HG03103 (cell line): ENCODE data around the gene ZDHHC17.
A peak's percentile ranks its signal among the peaks of the same experiment; 100 is the strongest.
"Not testable (repeated sequence)": the region's sequence is repeated elsewhere in the genome, so short reads cannot be mapped to it uniquely, and the experiment has no call there.

Experiments used
- ATAC-seq: cut with Tn5 transposase; IDR thresholded peaks from one replicate; pipeline ENCODE4 v1.9.1; 2021; ENCODE audit warnings: low read depth; ENCODE audit not compliant: unreplicated experiment

ZDHHC17 gene

DNA sequence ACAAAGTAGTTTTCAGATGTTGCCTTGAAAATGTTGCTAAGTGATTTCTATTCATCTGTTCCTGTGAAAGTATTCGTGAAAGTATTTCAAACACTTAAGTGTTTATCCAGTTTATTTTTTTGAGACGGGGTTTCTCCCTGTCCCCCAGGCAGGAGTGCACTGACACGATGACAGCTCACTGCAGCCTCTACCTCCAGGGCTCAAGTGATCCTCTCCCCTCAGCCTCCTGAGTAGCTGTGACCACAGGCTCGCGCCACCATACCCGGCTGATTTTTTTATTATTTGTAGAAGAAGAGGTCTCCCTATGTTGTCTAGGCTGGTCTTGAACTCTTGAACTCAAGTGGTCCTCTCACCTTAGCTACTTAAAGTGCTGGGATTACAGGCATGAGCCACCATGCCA is 1.7 kb downstream of the ZDHHC17 start:
- ATAC-seq, result no peak

DNA sequence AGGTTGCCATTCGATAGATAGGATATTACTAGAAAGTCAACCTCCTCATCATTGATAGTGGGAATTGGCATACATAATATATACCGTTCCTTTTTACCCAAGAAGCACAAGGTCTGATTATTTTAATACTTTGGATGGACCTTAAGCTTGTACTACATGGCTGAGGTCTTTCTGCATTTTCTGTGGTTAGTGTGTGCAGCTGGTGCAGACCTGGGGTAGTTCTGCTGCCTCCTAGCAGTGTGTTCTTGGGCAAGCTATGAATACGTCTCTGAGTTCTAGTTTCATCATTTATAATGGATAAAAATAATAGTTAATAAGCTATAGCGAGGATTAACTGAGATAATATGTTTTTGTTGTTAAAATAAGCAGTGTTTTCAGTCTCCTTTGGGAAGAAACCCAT is 2.2 kb downstream of the ZDHHC17 start:
- no peak for ATAC-seq

DNA sequence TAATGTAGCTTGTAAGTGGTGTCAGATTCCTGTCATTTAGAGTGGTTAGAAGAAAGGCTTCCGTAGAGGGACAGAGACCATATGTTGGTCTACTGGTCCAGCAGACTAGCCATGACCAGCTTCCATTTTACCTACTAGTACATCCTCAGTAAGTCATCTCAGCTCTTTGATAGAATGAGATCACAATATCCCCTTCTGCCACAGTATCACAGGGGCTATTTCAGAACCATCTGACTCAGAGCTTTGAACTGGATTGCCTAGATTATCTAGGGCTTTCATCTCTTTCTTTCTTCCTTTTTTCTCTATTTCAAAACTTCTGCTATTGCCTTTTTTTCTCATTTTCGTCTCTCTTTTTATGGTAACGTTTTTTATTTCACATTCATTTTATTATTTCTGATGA is 4.7 kb downstream of the ZDHHC17 start:
- ATAC-seq, result no peak

DNA sequence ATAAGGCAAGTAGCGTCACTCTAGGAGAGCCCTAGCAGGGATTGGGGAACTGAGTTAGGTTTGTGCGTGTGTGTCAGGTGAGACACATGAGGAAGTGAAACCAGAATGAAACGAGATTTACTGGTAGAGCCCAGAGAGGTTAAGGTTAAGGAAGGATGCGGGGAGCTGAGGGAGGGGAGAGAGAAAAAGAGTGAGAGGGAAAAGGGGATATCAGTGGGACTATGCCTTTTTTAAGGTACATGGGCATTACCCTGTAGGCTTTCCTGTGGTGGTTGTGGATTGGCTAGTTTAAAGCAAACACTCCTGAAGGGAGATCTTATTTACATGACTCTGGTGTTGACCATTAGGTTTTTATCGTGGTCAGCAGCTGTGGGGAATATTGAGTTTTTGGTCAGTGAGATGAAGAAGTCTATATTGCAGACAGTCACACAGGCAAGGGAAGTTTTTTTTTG is 13.9 kb downstream of the ZDHHC17 start:
- peak; percentile 99 for ATAC-seq

DNA sequence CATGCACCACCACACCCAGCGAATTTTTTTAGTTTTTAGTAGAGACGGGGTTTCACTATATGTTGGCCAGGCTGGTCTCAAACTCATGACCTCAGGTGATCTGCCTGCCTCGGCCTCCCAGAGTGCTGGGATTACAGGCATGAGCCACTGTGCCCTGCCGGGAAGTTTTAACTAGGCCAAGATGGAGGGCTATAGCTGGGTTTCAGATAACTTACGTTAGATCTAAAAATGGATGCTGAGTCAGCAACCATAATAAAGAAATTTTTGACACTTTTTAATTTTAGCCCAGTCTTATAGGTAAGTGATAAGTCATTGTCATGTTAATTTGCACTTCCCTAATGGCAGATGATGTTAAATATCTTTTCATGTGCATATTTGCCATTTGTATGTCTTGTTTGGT is 14.4 kb downstream of the ZDHHC17 start:
- ATAC-seq, result no peak

DNA sequence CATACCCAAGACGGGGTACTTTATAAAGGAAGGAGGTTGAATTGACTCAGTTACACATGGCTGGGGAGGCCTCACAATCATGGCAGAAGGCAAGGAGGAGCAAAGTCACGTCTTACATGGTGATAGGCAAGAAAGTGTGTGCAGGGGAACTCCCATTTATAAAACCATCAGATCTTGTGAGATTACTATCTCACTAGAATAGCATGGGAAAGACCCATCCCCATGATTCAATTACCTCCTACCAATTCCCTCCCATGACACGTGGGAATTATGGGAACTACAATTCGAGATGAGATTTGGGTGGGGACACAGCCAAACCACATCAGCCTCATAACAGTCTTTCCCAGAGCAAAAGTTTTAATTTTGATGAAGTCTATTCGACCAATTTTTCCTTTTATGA is 15.4 kb downstream of the ZDHHC17 start:
- not testable (repeated sequence) for ATAC-seq

DNA sequence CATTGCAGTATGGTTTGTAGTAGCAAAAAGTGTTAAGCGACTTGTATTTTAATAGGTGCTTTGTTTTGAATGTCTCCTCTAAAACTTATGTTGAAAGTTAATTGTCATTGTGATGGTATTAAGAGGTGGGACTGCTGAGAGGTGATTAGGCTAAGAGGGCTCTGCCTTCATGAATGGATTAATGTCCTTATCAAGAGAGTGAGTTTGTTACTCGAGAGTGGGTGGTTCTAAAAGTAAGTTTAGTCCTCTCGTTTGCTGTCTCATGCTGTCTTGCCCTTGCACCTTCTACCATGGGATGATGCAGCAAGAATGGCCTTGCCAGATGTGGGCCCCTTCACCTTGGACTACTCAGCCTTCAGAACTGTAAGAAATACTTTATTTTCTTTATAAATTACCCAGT is 17.4 kb downstream of the ZDHHC17 start:
- no peak for ATAC-seq

DNA sequence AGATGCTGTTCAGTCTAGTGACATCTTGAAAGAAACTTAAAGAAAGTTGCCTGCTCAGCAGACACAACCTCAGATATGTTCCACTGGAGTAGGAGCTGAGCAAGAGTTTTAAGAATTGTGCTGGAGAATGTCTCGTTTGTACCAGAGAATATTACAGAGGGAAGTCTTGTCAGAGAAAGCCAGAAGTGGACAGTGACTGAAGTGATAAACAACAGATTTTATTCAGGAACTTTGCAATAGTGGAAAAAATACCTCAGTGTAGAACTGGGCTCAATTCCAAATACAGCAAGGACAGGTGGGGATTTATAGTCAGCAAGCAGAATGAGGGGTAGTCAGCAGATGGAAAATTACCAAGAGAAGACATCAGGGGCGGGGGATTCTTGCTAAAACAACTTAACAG is 18.6 kb downstream of the ZDHHC17 start:
- ATAC-seq, result no peak

DNA sequence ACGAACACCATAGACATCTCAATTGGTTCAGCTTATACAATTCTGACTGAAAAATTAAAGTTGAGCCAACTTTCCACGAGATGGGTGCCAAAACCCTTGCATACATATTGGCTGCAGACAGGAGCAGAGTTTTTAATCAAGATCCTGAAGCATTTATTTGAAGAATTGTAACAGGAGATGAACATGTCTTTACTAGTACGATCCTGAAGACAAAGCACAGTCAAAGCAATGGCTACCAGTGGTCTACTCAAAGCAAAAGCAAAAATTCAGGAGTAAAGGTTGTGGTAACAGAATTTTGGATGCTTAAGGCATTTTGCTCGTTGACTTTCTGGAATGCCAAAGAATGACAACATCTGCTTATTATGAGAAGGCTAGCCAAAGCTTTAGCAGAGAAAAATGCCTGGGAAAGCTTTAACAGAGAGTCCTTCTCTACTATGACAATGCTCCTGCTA is 20.7 kb downstream of the ZDHHC17 start:
- ATAC-seq, result no peak

DNA sequence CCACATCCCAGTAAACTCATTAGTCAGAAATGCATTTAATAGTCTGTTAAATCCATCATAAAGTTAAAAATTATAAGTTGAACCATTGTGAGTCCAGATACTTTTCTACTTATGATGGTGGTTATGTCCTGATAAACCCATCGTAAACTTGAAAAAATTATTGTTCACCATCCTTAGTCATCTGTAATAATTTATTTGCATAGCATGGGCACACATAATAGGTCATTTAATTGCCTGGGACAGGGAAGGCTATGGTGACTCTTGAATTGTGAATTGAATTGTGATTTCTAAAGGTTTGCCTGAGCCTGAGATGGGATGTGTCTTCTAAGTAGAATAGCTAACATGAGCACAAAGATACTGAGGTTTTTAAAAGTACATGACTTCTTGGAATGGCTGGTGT is 21.5 kb downstream of the ZDHHC17 start:
- ATAC-seq, result no peak

DNA sequence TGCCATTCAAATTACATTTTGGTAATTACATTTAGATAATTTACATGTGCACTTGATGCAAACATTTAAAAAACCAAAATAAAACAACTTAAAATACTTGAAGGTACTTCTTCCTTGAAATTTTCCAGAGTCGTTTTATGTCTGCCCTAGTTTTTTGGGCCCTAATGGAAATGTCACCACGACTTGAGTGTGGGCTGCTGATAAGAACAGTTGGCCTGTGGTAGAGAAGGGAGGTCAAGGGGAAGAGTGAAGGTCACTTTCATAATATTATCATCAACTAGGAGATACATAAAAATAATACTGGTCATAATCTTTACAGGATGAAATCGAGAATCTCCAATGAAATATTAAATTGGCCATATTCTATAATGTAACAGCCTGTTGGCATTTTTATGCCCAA is 23.1 kb downstream of the ZDHHC17 start:
- no peak for ATAC-seq

DNA sequence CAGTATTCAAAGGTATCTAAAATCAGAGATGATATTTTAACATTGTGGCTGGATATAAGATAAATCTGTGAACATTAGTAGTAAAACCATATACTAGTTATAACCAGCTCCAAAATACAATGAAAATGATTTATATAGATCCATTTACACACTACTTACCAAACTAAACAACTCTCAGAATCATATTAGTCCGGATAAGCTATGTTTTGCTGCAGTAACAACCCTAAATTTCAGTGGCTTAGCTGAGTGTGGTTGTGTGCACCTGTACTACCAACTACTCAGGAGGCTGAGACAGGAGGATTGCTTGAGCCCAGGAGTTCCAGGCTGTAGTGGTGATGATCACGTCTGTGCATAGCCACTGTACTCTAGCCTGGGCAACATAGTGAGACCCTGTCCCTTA is 23.8 kb downstream of the ZDHHC17 start:
- ATAC-seq, result no peak

DNA sequence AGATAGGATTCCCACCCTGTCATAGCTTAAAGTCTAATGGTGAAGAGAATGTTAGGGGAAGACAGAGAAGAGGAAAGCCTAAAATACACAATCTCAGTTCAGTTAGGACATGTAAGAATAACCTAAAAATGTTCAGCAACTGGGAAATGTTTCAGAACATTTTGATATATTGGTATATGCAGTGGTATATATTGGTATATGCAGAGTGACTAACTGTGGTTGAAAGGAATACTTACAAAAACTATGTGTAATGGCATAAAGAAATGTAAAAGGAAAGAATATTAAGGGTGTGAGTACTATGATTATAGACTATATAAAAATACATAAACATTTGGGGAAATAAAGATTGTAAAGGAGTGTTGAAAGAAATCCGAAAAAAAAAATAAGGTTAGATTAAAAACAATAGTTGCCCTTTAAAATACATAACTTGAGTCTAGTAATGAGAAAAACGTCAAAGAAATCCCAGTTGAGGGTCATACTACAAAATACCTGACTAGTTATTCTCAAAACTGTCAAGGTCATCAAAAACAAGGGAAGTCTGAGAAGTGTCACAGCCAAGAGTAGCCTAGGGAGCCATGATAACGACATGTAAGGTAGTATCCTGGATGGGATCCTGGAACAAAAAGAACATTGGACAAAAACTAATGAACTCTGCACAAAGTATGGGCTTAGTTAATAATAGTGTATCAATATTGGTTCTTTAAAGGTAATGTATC is 25.6 kb downstream of the ZDHHC17 start:
- ATAC-seq, result no peak

DNA sequence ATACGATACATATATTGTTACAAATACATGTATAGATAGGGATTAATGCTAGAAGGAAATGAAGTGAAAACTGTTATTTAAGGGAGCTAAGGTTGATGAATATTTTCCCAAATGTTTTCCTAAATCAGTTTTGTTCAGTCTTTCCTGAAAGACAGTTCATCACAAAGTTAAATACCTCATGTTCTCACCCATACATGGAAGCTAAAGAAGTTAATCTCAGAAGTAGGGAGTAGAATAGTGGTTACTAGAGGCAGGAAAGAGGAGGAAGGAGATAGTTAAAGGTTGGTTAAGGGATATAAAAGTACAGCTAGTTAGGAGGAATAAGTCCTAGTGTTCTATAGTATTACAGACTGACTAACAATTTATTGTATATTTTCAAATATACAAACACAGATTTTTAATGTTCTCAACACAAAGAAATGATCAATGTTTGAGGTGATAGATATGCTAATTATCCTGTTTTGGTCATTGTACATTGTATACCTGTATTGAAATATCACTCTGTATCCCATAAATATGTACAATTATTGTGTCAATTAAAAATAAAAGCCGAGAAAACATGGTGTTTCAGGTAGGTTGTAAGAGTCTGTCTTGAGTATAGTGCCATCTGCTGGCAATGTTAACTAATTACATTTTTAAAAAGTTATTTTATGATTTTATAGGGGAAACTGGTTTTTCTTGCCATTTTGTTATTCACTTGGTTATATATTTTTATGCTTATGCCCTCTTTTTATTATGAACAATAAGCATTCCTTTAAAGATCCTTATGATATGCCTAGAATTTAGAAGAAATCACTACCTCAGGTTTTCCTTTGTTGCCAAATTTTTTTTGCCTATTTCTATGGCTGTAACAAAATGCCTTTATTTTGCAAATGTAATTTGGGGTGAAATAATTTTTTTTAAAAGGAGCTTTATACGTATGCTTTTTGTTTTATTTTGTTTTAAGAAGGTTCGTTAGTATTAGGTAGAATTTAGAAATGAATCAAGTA is 26.9 kb downstream of the ZDHHC17 start:
- ATAC-seq, result no peak

DNA sequence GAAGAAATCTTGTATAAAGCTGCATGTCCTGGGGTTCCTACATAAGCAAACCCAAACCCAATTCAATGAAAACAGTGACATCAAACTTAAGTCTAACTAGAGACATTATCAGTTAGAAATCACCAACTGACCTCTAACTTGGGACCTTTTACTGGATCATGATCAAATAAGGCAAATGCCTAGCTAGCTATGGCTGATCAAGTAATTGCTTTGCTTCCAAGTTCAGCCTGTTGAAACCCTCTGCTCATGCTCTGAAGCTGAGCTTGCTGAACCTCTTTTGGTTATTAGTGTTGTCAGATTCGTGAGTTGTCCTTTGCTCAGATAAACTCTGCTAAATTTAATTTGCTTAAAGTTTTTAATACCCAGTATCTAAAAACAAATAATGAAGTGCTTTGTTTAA is 28.9 kb downstream of the ZDHHC17 start:
- ATAC-seq, result no peak

DNA sequence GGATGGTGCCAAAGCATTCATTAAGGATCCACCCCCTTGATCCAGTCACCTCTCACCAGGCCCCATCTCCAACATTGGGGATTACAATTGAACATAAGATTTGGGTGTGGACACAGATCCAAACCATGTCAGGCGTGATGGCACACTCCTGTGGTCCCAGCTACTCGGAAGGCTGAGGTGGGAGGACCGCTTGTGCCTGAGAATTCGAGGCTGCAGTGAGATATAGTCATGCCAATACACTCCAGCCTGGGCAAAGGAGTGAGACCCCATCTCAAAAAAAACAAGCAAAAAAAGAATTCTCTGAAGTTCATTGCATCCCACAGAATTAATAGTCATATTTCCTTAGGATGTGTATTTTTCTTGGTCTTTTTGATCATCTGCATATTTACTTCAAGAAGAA is 34.9 kb downstream of the ZDHHC17 start:
- no peak for ATAC-seq

DNA sequence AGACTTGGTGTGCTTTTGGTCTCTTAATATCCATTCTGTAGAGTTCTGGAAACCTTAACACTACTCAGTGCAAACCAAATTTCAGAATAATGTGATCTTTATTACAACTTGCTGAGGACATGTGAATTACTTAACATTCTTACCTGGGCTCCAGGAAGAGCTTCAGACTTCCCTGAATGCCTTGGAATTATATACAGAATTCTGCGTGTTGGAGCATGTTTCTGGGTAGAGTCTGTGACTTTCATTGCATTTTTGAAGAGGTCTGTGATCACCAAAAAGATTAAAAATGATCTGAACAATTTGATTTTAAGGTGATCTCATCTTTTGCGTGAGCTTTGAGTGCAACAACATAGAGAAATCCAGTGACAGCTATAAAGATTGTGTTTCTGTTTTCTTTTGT is 35.4 kb downstream of the ZDHHC17 start:
- ATAC-seq, result no peak

DNA sequence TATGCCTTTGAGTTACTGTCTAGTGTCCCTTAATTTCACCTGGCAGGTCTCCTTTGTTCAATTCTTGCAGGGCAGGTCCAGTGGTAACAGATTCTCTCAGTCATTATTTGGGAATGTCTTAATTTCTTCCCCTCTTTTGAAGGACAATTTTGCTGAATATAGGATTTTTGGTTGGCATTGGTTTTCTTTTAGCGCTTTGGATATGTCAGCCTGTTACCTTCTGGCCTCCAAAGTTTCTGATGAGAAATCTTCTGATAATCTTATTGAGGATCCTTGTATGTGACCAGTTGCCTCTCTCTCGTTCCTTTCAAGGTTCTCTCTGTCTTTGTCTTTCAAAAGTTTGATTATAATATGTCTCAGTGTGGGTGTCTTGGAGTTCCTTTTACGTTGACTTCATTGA is 38.1 kb downstream of the ZDHHC17 start:
- no peak for ATAC-seq

DNA sequence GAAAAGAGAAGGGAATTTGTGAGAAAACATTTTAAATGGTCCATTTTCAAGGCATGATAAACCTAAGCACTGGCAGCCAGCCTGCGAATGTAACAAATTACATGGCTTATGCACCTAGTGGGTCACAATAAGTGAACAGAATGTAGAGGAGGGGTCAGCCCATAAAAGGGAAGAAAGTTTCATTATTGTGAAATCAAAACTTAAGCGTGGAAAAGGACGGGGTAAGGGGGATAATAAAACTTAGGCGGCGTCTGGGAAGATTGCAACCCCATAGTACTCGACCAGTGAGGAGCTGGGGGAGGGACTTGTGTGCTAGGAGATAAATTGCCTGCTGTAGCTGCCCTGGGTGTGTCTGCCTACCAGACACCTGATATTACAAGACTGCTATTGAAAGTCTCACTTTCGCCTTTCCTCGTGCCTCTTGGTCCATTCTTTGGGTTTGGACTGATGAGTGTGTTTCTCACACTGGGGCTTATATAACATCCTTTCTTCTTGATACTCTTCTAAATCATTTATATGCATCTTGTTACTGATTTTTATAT is 40.6 kb downstream of the ZDHHC17 start:
- no peak for ATAC-seq

DNA sequence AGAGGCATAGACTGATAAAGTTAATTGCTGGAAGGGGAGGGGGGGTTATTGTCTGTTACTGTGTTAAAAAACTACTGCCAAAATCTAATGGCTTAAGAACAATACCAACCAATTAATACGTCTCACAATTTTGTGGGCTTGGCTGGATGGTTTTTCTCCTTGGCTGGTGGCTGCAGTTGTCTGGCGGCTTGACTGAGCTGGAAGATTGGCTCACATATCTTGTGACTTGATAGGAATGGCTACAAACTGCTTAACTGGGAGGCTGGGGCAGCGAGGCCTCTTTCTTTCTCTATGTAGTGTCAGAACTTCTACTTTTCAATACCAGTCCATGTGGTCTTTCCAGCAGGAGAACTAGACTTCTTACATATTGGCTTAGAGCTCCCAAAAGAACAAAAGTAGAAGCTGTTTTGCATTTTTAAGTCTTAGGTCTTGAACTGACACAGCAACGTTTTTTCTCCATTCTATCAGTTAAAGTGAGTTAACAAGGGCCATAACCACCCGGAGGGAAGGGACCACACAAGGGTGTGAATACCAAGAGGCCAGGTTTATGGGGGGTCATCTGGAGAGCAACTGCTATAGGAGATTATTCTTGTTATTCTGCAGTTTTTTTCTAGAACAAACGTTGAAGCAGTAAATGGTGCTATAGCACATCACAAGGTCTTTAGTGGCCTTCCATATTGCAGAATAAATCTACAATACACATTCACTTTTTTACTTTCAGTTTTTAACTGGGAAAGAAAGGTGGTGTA is 46.9 kb downstream of the ZDHHC17 start:
- ATAC-seq, result no peak

DNA sequence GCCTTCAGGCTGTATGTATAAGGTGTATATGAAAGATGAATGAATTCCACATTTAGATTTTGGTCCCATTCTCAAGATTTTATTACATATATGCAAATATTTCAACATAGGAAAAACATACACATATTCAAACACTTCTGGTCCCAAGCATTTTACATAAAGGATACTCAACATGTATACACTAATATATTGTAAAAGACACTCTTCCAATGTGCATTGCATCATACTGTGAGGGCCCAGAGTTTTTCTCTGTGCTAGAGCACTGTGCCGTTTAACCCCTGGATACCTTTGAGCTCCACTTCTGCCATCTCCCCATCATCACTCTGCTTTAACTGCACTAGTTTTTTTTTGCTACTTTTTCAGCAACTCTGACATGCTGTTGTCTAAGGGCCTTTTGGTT is 48.1 kb downstream of the ZDHHC17 start:
- no peak for ATAC-seq
